ENCODE results near the gene SARM1.
"Not testable (repeated sequence)": the region's sequence is repeated elsewhere in the genome, so short reads cannot be mapped to it uniquely, and the experiment has no call there.

SARM1 gene

GRCh38 chr17:28371245-28372202, at the start of gene SARM1:
Gene SARM1, plus strand, starts transcription at chr17:28371694. Its CDS starts 339 bp downstream, at chr17:28372033.
- peak; percentile 71 for DNase-seq

GRCh38 chr17:28324267-28324745, 47.2 kb upstream of the SARM1 start:
- no peak for DNase-seq

GRCh38 chr17:28324781-28325180, 46.7 kb upstream of the SARM1 start:
- no peak for DNase-seq

GRCh38 chr17:28325211-28325610, 46.3 kb upstream of the SARM1 start:
- no peak for DNase-seq

GRCh38 chr17:28326114-28326513, 45.4 kb upstream of the SARM1 start:
- no peak for DNase-seq

GRCh38 chr17:28327031-28327607, 44.4 kb upstream of the SARM1 start:
- DNase-seq: no peak

GRCh38 chr17:28327709-28328108, 43.8 kb upstream of the SARM1 start:
- no peak for DNase-seq

GRCh38 chr17:28328325-28328724, 43.2 kb upstream of the SARM1 start:
- DNase-seq: no peak

- DNase-seq: no peak
Observed at GRCh38 chr17:28330671-28331070, 40.8 kb upstream of the SARM1 start.

GRCh38 chr17:28331891-28332420, 39.5 kb upstream of the SARM1 start:
- no peak for DNase-seq

GRCh38 chr17:28333083-28333746, 38.3 kb upstream of the SARM1 start:
- no peak for DNase-seq

GRCh38 chr17:28334171-28334570, 37.3 kb upstream of the SARM1 start:
- no peak for DNase-seq

- DNase-seq: no peak
Observed at GRCh38 chr17:28334666-28335200, 36.8 kb upstream of the SARM1 start.

- peak; percentile 96 for DNase-seq
Observed at GRCh38 chr17:28335201-28335958, 36.1 kb upstream of the SARM1 start, which contains the start of the genes IFT20 and TNFAIP1. Gene IFT20, minus strand, starts transcription at chr17:28335472. Its CDS starts 3,487 bp downstream, at chr17:28331985. Gene TNFAIP1, plus strand, starts transcription at chr17:28335761. Its CDS starts 3,761 bp downstream, at chr17:28339522.

GRCh38 chr17:28335959-28336871, 35.3 kb upstream of the SARM1 start:
- peak; percentile 10 for DNase-seq

- DNase-seq: no peak
Observed at GRCh38 chr17:28338056-28338768, 33.3 kb upstream of the SARM1 start.

GRCh38 chr17:28338769-28339212, 32.7 kb upstream of the SARM1 start:
- DNase-seq: not testable (repeated sequence)

GRCh38 chr17:28339431-28339830, 32.1 kb upstream of the SARM1 start:
- no peak for DNase-seq

- DNase-seq: no peak
Observed at GRCh38 chr17:28340374-28340773, 31.1 kb upstream of the SARM1 start.

GRCh38 chr17:28341516-28341915, 30.0 kb upstream of the SARM1 start:
- DNase-seq: no peak
